MG63 (cell line): Measurements from ENCODE around the gene SORBS1. TPM values are rescaled to one million over a fixed set of nuclear protein-coding genes. Genes with fewer than 3 reads are reported as not detected.

Experiments used
- DNase-seq: peaks from one replicate; pipeline ENCODE4 v3.0.0-alpha.2; 2020
- H3K27me3 ChIP-seq: fragments of 250-450 bp; sonication (Bioruptor Pico); 2 replicates; pipeline ENCODE4 v1.5.1; 2020; ENCODE audit warnings: mild to moderate bottlenecking, moderate library complexity
- H3K36me3 ChIP-seq: fragments of 250-450 bp; sonication (Bioruptor Pico); 2 replicates; pipeline ENCODE4 v1.5.1; 2020; ENCODE audit warnings: mild to moderate bottlenecking, moderate library complexity
- H3K4me3 ChIP-seq: fragments of 250-450 bp; sonication (Bioruptor Pico); 2 replicates; pipeline ENCODE4 v1.5.1; 2020; ENCODE audit warnings: mild to moderate bottlenecking, moderate library complexity
- H3K9me3 ChIP-seq: fragments of 250-450 bp; sonication (Bioruptor Pico); 2 replicates; pipeline ENCODE4 v1.5.1; 2020; ENCODE audit warnings: mild to moderate bottlenecking, moderate library complexity
- total RNA-seq: library from RNA; depleted of rRNA; stranded (reverse); fragments of >200 nt; shearing (Covaris generic); gene quantifications from 2 replicates; pipeline ENCODE4 v1.2.3, GENCODE V29; 2014; ENCODE audit warnings: low replicate concordance

Gene SORBS1
- total RNA-seq, 1 experiment from 2014 or later, result 0.03 TPM

DNA sequence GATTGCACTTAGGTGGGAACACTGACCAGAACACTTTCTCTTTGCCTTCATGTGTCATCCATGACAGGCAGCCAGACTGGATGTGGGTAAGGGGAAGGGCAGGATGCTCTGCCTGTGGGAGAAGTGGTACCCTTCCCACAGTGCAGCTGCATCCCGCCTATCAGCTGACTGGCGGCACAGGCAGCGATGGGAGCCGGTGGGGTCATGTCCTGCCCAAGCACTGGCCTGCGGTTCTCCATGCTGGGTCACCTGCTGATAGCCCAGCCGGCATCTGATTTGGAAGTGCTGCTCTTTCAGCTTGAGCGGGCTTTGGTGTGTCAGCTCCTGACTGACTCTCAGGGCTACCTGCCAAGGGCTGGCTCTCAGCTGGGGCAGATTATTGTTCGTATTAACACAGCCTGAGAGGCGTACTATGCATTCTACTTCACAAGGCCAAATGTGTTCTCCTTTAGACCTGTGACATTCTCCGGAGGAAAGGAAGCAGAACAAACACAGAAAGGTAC, 165.2 kb downstream of the SORBS1 start:
- DNase-seq, result peak; percentile 29
- Histone ChIP-seq H3K36me3 (no peaks in the 10 kb centered on the region), H3K9me3 (no peaks in the 10 kb centered on the region), H3K27me3 (0 out of 2 replicates have a peak, but pooled peaks cover 2% of the 10 kb centered on the region), H3K4me3 (no peak overlapping the region)

GRCh38 chr10:95394161-95394880, 166.8 kb downstream of the SORBS1 start:
- no peak for DNase-seq
- Histone ChIP-seq H3K27me3 (0 out of 2 replicates have a peak, but pooled peaks cover 2% of the 10 kb centered on the region), H3K4me3 (no peak overlapping the region), H3K9me3 (no peaks in the 10 kb centered on the region), H3K36me3 (no peaks in the 10 kb centered on the region)

GRCh38 chr10:95392681-95393164, 168.4 kb downstream of the SORBS1 start:
- Histone ChIP-seq H3K9me3 (no peaks in the 10 kb centered on the region), H3K36me3 (no peaks in the 10 kb centered on the region), H3K4me3 (no peak overlapping the region), H3K27me3 (0 out of 2 replicates have a peak, but pooled peaks cover 2% of the 10 kb centered on the region)
- no peak for DNase-seq

- Histone ChIP-seq H3K4me3 (no peak overlapping the region), H3K36me3 (no peaks in the 10 kb centered on the region), H3K27me3 (0 out of 2 replicates have a peak, but pooled peaks cover 2% of the 10 kb centered on the region), H3K9me3 (no peaks in the 10 kb centered on the region)
- DNase-seq, result no peak
These were observed 169.0 kb downstream of the SORBS1 start for GRCh38 chr10:95392217-95392584.

GRCh38 chr10:95391581-95392216, 169.5 kb downstream of the SORBS1 start:
- Histone ChIP-seq H3K9me3 (no peaks in the 10 kb centered on the region), H3K36me3 (no peaks in the 10 kb centered on the region), H3K4me3 (no peak overlapping the region), H3K27me3 (0 out of 2 replicates have a peak, but pooled peaks cover 2% of the 10 kb centered on the region)
- peak; percentile 41 for DNase-seq

DNA sequence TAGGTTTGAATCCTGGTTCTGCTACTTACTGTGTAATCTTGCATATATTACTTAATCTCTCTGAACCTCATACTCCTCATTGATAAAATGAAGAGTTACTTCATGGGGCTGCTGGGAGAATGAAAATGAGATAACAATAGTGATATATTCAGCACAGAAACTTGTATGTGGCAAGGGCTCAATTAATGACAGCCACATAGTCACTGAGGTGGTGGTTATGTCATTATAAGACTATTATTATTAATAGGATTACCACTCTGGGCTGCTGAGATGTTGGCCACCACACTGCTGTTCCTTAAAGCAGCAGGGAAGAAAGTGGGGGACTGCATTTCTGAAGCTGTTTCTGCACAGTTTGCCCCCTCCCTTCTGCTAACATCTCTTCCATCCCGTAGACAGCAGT, 170.0 kb downstream of the SORBS1 start:
- 0 out of 2 replicates have a peak, but pooled peaks cover 2% of the 10 kb centered on the region for H3K27me3 ChIP-seq
- H3K9me3 ChIP-seq, result no peaks in the 10 kb centered on the region
- no peaks in the 10 kb centered on the region for H3K36me3 ChIP-seq
- no peak for DNase-seq
- H3K4me3 ChIP-seq, result no peak overlapping the region

DNA sequence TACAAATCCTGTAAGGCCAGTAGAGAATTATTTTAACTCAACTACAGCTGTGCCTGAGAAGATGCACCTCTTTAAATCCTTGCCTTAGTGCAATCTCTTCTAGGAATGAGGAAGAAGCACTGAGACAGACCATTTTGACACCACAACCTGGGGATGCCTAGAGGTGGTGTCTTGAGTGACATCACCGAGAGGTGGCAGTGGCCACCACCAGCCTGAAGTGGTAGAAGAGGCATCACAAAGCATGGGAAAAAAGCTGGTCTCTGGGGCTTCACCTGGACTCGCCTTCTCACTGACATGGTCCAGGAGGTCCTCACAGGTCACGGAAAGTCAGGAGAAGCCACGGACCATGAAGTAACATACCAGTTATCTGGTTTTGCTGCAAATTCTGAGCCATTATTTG, 171.2 kb downstream of the SORBS1 start:
- H3K27me3 ChIP-seq, result no peaks in the 10 kb centered on the region
- H3K9me3 ChIP-seq, result no peaks in the 10 kb centered on the region
- DNase-seq, result no peak
- H3K4me3 ChIP-seq, result no peak overlapping the region
- H3K36me3 ChIP-seq, result no peaks in the 10 kb centered on the region

DNA sequence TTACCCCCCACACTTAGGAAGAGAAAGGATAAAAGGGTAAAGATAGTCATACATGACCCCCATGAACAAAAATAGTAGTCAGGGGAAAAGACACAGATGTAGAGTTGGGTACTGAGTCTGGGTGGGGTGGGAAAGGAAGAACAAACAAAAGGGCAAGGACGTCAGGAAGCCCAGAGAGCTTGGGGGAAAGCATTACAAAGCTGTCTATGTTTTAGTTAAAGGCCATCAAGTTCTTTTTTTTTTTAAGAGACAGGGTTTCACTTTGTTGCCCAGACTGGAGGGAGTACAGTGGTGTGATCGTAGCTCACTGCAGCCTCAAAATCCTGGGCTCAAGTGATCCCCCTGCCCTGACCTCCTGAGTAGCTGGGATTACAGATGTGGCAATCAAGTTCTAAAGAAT, 172.0 kb downstream of the SORBS1 start:
- no peaks in the 10 kb centered on the region for H3K9me3 ChIP-seq
- H3K36me3 ChIP-seq, result no peaks in the 10 kb centered on the region
- no peak overlapping the region for H3K4me3 ChIP-seq
- H3K27me3 ChIP-seq, result no peaks in the 10 kb centered on the region
- DNase-seq, result no peak

- no peak overlapping the region for H3K4me3 ChIP-seq
- H3K27me3 ChIP-seq, result no peaks in the 10 kb centered on the region
- H3K36me3 ChIP-seq, result no peaks in the 10 kb centered on the region
- peak; percentile 9 for DNase-seq
- no peaks in the 10 kb centered on the region for H3K9me3 ChIP-seq
These were observed 172.6 kb downstream of the SORBS1 start for GRCh38 chr10:95388539-95388938.

DNA sequence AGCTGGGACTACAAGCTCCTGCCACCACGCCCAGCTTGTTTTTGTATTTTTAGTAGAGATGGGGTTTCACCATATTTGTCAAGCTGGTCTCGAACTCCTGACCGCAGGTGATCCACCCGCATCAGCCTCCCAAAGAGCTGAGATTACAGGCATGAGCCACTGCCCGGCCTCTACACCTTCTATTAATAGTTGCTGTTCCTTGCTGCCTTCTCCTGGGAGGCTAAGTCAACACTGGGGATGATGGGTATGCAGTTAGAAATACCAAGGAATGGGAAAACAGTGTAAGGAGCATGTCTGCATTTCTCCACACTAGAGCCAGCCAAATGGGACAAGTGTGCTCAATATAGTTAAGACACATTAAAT, 173.1 kb downstream of the SORBS1 start:
- H3K9me3 ChIP-seq, result no peaks in the 10 kb centered on the region
- H3K4me3 ChIP-seq, result no peak overlapping the region
- DNase-seq, result no peak
- no peaks in the 10 kb centered on the region for H3K36me3 ChIP-seq
- H3K27me3 ChIP-seq, result no peaks in the 10 kb centered on the region

GRCh38 chr10:95384011-95384704, 177.0 kb downstream of the SORBS1 start:
- Histone ChIP-seq H3K27me3 (no peaks in the 10 kb centered on the region; the same call in 1 of the 2 replicates), H3K4me3 (no peak overlapping the region), H3K9me3 (no peaks in the 10 kb centered on the region), H3K36me3 (no peaks in the 10 kb centered on the region)
- no peak for DNase-seq

GRCh38 chr10:95382596-95382995, 178.6 kb downstream of the SORBS1 start:
- no peaks in the 10 kb centered on the region for H3K36me3 ChIP-seq
- no peaks in the 10 kb centered on the region; the same call in 1 of the 2 replicates for H3K27me3 ChIP-seq
- DNase-seq, result no peak
- H3K9me3 ChIP-seq, result no peaks in the 10 kb centered on the region
- no peak overlapping the region for H3K4me3 ChIP-seq

DNA sequence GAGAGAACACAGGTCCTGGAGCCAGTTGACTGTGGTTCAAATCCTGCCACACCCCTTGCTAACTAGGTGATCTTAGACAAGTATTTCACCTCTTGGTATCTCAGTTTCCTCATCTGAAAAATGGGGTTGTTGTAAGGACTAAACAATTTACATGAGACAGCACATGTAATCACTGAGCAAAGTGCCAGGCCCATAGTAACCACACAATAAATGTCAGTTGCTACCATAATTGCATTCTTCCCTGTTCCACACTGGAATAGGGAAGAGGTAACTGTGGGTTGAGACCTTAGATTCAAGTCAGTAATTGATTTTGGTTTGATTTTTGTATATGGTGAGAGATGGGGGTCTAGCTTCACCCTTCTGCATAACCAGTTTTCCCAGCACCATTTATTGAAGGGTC, 179.0 kb downstream of the SORBS1 start:
- H3K27me3 ChIP-seq, result no peaks in the 10 kb centered on the region; the same call in 1 of the 2 replicates
- DNase-seq, result no peak
- no peaks in the 10 kb centered on the region for H3K36me3 ChIP-seq
- H3K4me3 ChIP-seq, result no peak overlapping the region
- H3K9me3 ChIP-seq, result no peaks in the 10 kb centered on the region

- Histone ChIP-seq H3K9me3 (peaks cover 8% of the 10 kb centered on the region), H3K36me3 (no peaks in the 10 kb centered on the region), H3K27me3 (peaks cover 8% of the 10 kb centered on the region), H3K4me3 (no peak overlapping the region)
- DNase-seq, result no peak
These were observed 183.2 kb downstream of the SORBS1 start for GRCh38 chr10:95377950-95378349.

DNA sequence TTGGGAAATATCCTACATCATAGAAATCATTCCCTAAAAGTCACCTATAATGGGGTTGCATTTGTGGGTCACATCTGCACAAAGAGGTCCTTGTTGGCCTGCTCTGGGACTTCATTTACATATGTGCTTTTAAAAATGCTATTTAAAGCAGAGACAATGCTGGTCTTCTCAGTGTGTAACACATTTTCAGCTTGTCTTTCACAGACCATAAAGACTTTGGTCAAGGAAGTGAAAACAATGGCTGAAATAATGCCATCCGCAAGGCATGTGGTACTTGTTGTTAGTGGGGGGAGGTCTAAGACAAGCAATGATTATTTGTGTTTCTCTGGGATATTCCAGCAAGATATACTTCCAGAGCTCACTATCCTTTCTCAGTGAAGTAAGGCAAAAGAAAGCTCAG, 185.8 kb downstream of the SORBS1 start:
- Histone ChIP-seq H3K9me3 (peaks cover 8% of the 10 kb centered on the region), H3K27me3 (peaks cover 19% of the 10 kb centered on the region), H3K36me3 (no peaks in the 10 kb centered on the region), H3K4me3 (no peak overlapping the region)
- no peak for DNase-seq

DNA sequence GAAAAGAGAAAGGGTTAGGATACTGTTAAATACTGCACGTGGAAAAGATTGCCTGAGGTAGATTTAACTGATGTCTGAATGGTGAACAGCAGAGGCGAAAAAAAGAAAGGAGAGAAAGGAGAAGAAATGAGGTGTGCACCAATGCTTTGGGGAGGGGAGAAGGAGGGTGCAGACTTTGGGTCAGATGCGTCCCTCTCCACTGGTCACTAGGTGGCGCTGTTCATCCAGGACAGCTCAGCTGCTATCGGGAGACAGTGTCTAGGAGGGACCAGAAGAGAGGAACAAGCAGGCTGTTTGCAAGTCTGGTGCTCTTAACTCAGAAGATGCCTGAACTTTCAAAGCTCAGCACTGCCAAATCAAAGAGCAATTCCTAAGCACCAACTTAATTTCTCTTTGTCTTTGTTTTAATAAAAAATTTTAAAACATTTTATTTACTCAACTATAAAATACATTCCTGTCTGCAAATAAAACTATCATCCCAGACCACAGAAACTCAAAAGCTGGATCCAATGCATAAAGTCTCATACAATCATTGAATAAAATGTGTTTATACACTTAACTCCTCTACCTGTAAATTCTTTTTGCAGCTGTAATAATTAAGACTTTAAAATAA, 186.5 kb downstream of the SORBS1 start:
- H3K9me3 ChIP-seq, result peaks cover 8% of the 10 kb centered on the region
- H3K4me3 ChIP-seq, result no peak overlapping the region
- peaks cover 19% of the 10 kb centered on the region for H3K27me3 ChIP-seq
- peak; percentile 51 for DNase-seq
- H3K36me3 ChIP-seq, result no peaks in the 10 kb centered on the region

DNA sequence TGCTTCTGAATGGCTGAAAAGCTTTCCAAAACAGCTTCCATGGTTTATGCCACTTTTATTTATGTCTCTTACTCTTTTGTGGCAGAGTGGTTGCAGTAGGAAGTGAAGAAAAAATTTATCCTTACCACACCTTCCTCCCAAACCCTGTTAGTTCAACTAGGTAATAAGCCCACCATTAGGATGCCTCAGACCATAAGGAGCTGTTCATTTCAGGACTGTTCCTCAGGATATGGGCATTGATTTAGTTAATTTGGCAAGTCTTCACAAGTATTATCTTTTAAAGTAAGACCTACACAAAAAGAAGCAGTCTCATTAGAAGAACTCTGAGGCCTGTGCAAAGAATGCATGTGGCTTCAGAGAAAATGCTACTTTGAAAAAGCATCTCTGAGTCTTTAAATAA, 187.5 kb downstream of the SORBS1 start:
- H3K9me3 ChIP-seq, result peaks cover 8% of the 10 kb centered on the region
- H3K27me3 ChIP-seq, result peaks cover 19% of the 10 kb centered on the region
- no peak for DNase-seq
- H3K4me3 ChIP-seq, result no peak overlapping the region
- no peaks in the 10 kb centered on the region for H3K36me3 ChIP-seq
